ENCODE data around the gene ZNF487.

- TF ChIP-seq CTCF (IDR thresholded peaks at IDR 0.05) (no peak), POLR2A (IDR thresholded peaks at IDR 0.05) (no peak), POLR2AphosphoS5 (IDR thresholded peaks at IDR 0.05) (no peak), EP300 (IDR thresholded peaks at IDR 0.05) (no peak)
Observed at GRCh38 chr10:43402880-43403452, 33.9 kb upstream of the ZNF487 start.
